Ovary (tissue), 9 donors: ENCODE data around the gene PTDSS2. TPM values are rescaled to one million over a fixed set of nuclear protein-coding genes. Genes with fewer than 3 reads are reported as not detected.

ENCODE experiments used
- DNase-seq, 5 donors: peaks; one replicate each; pipeline ENCODE4 v3.0.0-alpha.2; 2019 to 2020
- H3K27ac ChIP-seq, 2 donors: fragments of 200-600 bp; one replicate each; pipeline versions ENCODE4 v1.5.1 to v1.8.0; 2019 to 2022
- H3K27me3 ChIP-seq: fragments of 200-600 bp; one replicate; pipeline ENCODE4 v1.8.0; 2022
- H3K36me3 ChIP-seq: fragments of 200-600 bp; sonication (generic); one replicate; pipeline ENCODE4 v1.5.1; 2019
- H3K4me1 ChIP-seq: one replicate; pipeline ENCODE4 v1.8.1; 2013; ENCODE audit warnings: mild to moderate bottlenecking, moderate library complexity; ENCODE audit not compliant: insufficient read depth
- H3K4me3 ChIP-seq: fragments of 200-600 bp; sonication (generic); one replicate; pipeline ENCODE4 v1.5.1; 2017
- H3K9me3 ChIP-seq, 2 donors: fragments of 200-600 bp in 1 of 2; sonication (generic) in 1 of 2; one replicate each; pipeline versions ENCODE4 v1.5.1 to v1.8.1; 2013 to 2019; ENCODE audit warnings: mild to moderate bottlenecking in 1 of 2, moderate library complexity in 1 of 2
- EP300 ChIP-seq: sonication (generic); formaldehyde crosslinking; IDR thresholded peaks from one replicate; pipeline ENCODE4 v1.6.1; 2017; ENCODE audit warnings: antibody characterized with exemption
- POLR2A ChIP-seq: fragments of 450-650 bp; IDR thresholded peaks from one replicate; pipeline ENCODE4 v1.6.1; 2017; ENCODE audit warnings: antibody characterized with exemption, mild to moderate bottlenecking, moderate library complexity
- WGBS, 3 donors: extraction: QIAGEN DNeasy Blood & Tissue Kit in 1 of 3; methylation state at CpG; one replicate each; pipeline versions ENCODE4 v1.1.5 to v1.1.7; 2013 to 2017; 5-methylcytosine and 5-hydroxymethylcytosine counted together
- intact Hi-C, 4 donors: fragments of 100-400 bp; cut with DNase I; formaldehyde crosslinking; loops; one replicate each; pipeline versions ENCODE4 v1.11.0 to v1.15.1; 2022 to 2023
- polyA plus RNA-seq, 2 donors: library from polyadenylated mRNA; stranded (reverse); fragments of 200-250 nt in 1 of 2; fragments of 350-450 nt in 1 of 2; fragmentation: Illumina TruSeq in 1 of 2; extraction: RNeasy Lipid Tissue Mini Kit (QIAGEN cat#74804) in 1 of 2; gene quantifications; one replicate each; pipeline ENCODE4 v1.2.3, GENCODE V29; 2013 to 2014
- total RNA-seq, 7 donors: library from RNA; depleted of rRNA in 2 of 7; stranded (reverse); fragments of >200 nt in 2 of 7; fragmentation: NEBNext Ultra II Directional in 3 of 7; extraction: Animal tissue kit (Norgen Biotek cat#: 25700) in 3 of 7; gene quantifications; one replicate each; pipeline versions ENCODE4 v1.1.0 to v1.2.4, GENCODE V29; 2016 to 2023
- TF ChIP-seq, protein P1 (sequence below), 3 donors: fragments of 450-650 bp in 2 of 3; fragments of 200-600 bp in 1 of 3; IDR thresholded peaks; one replicate each; pipeline versions ENCODE4 v1.5.1 to v1.8.0; 2016 to 2022; ENCODE audit warnings: antibody characterized with exemption in 3 of 3, mild to moderate bottlenecking in 1 of 3
- donor health status: DM: no; HTN: no; CAD: no; lungs with moderate emphysema.
- donor health status: DM: no; HTN: no; CAD: no.
- donor health status: Bipolar disorder and iron deficiency.
- donor health status: DM: yes; HTN: yes; CAD: no.
- donor health status: DM: no; HTN: no; CAD: no.
- donor health status: DM: yes; HTN: yes; CAD: no.

The PTDSS2 gene
- total and polyA plus RNA-seq, 9 donors = 17.1 to 56.5 (median 38.8) TPM

DNA sequence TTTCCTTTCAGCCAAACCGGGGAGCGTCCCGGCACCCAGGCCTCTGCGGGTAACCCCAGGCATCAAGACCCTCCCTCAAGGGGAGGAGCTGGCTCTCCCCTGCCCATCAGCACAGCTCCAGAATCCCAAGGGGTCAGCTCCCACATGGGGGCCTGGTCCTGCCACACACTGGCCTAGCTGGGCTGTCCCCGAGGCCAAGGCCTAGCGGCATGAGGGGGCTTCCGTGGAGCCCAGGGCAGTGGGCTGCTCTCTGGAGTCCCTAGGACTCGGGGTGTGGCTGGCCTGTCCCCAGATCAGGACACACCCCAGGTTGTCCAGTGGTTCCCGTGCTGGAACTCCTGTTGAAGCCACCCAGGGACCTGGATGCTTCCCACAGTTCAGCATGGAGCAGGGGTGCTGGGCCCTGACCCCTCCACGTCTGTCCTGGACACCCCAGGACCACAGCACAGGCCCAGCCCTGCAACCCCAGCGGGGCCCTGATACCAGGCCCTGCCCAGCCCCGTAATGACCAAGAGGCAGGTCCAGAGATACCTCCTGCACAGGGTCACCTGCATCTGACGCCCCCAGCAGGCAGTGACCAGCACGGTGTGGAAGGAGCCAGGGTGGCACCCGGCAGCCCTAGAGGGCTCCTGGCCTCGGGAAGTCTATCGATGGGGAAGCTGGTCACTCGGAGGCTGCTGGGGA, 79.8 kb downstream of the PTDSS2 start:
- Histone ChIP-seq H3K4me1 (peaks cover 2% of the 10 kb centered on the region), H3K36me3 (no peaks in the 10 kb centered on the region), H3K9me3 (no peaks in the 10 kb centered on the region), H3K4me3 (no peak overlapping the region), H3K27ac (no peak overlapping the region), H3K27me3 (no peaks in the 10 kb centered on the region)
- WGBS, 3 donors = 62 to 75% (median 63%) methylated on average over 18 of the region's 18 CpGs
- DNase-seq = no peak
- TF ChIP-seq, protein P1, sequence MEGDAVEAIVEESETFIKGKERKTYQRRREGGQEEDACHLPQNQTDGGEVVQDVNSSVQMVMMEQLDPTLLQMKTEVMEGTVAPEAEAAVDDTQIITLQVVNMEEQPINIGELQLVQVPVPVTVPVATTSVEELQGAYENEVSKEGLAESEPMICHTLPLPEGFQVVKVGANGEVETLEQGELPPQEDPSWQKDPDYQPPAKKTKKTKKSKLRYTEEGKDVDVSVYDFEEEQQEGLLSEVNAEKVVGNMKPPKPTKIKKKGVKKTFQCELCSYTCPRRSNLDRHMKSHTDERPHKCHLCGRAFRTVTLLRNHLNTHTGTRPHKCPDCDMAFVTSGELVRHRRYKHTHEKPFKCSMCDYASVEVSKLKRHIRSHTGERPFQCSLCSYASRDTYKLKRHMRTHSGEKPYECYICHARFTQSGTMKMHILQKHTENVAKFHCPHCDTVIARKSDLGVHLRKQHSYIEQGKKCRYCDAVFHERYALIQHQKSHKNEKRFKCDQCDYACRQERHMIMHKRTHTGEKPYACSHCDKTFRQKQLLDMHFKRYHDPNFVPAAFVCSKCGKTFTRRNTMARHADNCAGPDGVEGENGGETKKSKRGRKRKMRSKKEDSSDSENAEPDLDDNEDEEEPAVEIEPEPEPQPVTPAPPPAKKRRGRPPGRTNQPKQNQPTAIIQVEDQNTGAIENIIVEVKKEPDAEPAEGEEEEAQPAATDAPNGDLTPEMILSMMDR (IDR thresholded peaks at IDR 0.05) = no peak
- TF ChIP-seq EP300 (no peak), POLR2A (no peak)
- intact Hi-C loops = loop anchor here in 1 of 4 donors (10.0 kb wide), 1 partner anchor 1865 kb away; no protein-coding TSS in a partner anchor

DNA sequence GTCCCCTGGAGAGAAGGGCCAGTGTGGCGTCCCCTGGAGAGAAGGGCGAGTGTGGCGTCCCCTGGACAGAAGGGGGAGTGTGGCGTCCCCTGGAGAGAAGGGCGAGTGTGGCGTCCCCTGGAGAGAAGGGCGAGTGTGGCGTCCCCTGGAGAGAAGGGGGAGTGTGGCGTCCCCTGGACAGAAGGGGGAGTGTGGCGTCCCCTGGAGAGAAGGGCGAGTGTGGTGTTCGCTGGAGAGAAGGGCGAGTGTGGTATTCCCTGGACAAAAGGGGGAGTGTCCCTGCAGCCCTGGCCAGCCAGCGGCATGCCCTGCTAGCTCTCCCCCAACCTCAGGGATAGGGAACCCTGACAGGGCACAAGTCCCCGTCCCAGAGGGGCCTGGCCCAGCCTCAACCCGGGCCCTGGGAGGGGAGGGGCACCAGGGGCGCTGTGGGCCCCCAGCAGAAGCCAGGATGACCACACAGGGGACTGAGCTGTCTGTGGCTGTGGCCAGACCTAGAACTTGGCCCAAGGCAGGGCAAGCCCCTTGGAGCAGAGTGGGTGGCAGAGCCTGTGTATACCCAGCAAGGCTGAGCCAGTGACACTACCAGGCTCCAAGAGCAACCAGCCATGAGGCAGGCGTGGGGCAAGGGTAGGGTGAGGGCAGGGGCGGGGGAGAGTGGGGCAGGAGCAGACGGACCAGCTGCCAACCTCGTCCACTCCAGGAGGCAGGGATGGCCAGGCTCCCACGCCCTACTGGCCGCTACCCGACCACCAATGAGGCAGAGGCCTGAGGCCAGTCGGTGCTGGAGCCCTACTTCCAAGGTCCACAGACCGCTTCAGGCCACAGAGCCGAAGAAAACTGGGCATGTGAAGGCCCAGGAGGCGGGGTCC, 81.1 kb downstream of the PTDSS2 start:
- no peaks in the 10 kb centered on the region for H3K27me3 ChIP-seq
- DNase-seq = no peak
- no peaks in the 10 kb centered on the region for H3K9me3 ChIP-seq
- peaks cover 2% of the 10 kb centered on the region for H3K4me1 ChIP-seq
- TF ChIP-seq, protein P1 (IDR thresholded peaks at IDR 0.05) = no peak
- TF ChIP-seq EP300 = no peak
- WGBS, 3 donors = 84 to 87% (median 85%) methylated on average over 24 to 28 of the region's 28 CpGs
- H3K36me3 ChIP-seq = no peaks in the 10 kb centered on the region
- no peak overlapping the region for H3K27ac ChIP-seq
- H3K4me3 ChIP-seq = no peak overlapping the region
- intact Hi-C loops = loop anchor here in 1 of 4 donors (10.0 kb wide), 1 partner anchor 1864 kb away; no protein-coding TSS in a partner anchor

- H3K4me1 ChIP-seq = peaks cover 4% of the 10 kb centered on the region
- TF ChIP-seq EP300 = no peak
- DNase-seq = no peak
- intact Hi-C loops = loop anchor here in 1 of 4 donors (10.0 kb wide), 1 partner anchor 1863 kb away; no protein-coding TSS in a partner anchor
- H3K36me3 ChIP-seq = no peaks in the 10 kb centered on the region
- no peak overlapping the region for H3K4me3 ChIP-seq
- H3K27ac ChIP-seq = no peak overlapping the region
- 80 to 87% (median 84%) methylated on average over 18 of the region's 18 CpGs for WGBS, 3 donors
- H3K27me3 ChIP-seq = no peaks in the 10 kb centered on the region
- no peaks in the 10 kb centered on the region for H3K9me3 ChIP-seq
Measured at GRCh38 chr11:531919-532526, 81.9 kb downstream of the PTDSS2 start.

- Histone ChIP-seq H3K27me3 (no peaks in the 10 kb centered on the region), H3K36me3 (no peaks in the 10 kb centered on the region), H3K9me3 (no peaks in the 10 kb centered on the region), H3K4me1 (peaks cover 8% of the 10 kb centered on the region), H3K27ac (no peak overlapping the region), H3K4me3 (no peak overlapping the region)
- WGBS, 3 donors = 83 to 92% (median 85%) methylated on average over 21 to 23 of the region's 23 CpGs
- TF ChIP-seq, protein P1 (IDR thresholded peaks at IDR 0.05) = no peak
- no peak for TF ChIP-seq POLR2A
- TF ChIP-seq EP300 = no peak
- intact Hi-C loops = loop anchor here in 1 of 4 donors (10.0 kb wide), 1 partner anchor 1862 kb away; no protein-coding TSS in a partner anchor
- no peak for DNase-seq
Measured at GRCh38 chr11:532527-532985, 82.5 kb downstream of the PTDSS2 start.
